ENCODE data around the gene PLSCR1.

- TF ChIP-seq CTCF (IDR thresholded peaks at IDR 0.05 in 8 of 11, conservative IDR thresholded peaks at IDR 0.05 in 3 of 11): no peak
- peak in 1 of 3 donors; percentile 7 for TF ChIP-seq POLR2AphosphoS5 (IDR thresholded peaks at IDR 0.05)
- TF ChIP-seq POLR2A (IDR thresholded peaks at IDR 0.05): no peak
Observed at GRCh38 chr3:146507331-146508120, 36.9 kb downstream of the PLSCR1 start.
